GM18909 (cell line): ENCODE results near the gene IQSEC2.

Source experiments
- ATAC-seq: cut with Tn5 transposase; IDR thresholded peaks from one replicate; pipeline ENCODE4 v1.9.1; 2021; ENCODE audit warnings: mild to moderate bottlenecking; ENCODE audit not compliant: unreplicated experiment, poor library complexity

The IQSEC2 gene

DNA sequence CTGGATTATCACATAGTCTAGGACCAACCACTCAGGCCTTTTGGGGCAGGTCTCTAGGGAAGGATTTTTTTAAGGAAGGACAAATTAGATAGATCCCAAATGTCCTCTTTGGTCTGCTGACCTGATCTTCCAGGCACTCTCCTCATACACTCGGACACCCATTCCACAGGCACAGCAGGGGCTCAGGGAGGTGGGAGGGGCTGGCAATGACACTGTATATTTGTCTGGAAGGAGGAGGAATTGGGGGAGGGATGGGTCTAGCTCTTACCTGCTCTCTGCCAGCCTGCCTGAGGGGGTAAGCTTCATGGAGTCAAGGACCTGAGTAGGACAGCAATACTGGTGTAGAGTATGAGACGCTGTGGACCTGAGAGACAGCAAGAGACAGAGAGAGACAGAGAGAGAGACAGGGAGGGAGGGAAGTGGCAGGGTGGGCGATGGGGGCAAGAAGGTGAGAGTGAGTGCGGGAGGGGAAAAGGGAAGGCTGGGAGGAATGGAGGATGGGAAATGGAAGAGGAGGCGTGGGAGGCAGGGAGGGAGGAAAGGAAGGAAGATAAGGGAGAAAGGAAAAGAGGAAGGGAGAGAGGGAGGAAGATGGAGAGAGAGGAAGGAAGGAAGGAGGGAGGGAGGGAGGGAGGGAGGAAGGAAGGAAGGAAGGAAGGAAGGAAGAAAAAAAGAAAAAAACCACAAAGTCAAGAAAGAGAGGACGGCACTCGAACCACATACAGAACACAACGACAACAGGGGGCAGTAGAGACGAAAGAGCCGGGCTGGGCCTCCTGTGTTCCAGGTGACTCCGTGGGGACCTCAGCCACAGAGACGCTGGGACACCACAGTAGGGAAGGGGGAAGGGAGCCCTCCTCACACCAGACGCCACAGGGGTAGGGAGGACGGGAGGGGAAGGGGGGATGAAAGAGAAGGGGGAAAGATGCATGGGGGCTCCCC is 1.8 kb downstream of the IQSEC2 start:
- ATAC-seq: no peak

DNA sequence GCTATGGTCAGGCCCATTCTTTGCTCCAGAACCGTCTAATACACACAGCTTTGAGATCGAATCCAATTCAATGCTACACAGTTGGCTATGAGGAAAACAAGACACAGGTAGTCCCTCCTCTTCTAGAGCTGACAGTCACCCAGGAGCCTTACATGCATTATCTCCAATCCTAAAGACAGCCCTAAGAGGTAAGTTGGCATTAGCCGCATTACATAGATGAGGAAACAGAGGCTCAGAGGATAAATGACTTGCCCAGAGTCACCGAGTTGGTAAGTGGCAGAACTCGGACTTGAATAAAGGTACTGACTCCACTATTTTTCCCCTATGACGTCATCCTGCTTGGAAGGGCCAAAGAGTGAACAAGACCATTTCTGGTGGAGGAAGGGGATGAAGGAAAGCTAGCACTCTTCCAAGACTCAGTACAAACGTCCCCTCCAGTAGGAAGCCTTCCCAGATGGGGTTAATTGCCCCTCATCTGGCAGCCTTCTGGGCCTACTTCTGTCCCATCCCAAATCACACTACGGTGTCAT is 8.5 kb downstream of the IQSEC2 start:
- no peak for ATAC-seq

DNA sequence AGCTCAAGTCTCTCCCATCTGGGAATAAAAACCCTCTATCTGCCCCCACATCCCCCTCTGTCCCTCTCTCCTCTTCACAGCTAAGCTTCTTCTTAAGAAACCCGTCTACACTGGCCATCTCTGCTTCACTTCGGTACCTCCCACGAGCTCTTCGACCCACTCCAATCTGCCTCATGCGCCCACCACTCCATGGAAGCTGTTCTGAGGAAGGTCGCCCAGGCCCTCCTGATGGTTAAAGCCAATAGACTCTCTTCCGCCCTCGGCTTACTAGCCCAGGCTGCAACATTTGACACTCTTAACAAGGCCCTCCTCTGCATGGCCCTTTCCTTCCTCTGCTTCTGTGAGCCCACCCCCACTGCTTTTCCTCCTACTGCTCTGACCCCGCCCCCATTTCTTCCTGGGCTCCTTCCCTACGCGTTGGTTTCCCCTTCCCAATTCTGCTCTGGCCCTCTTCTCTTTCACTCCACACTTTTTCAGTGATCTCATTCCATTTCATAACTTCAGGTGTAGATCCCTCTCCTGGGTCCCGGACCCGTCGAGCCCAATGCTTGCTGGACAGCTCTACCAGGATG is 11.8 kb downstream of the IQSEC2 start:
- no peak for ATAC-seq

DNA sequence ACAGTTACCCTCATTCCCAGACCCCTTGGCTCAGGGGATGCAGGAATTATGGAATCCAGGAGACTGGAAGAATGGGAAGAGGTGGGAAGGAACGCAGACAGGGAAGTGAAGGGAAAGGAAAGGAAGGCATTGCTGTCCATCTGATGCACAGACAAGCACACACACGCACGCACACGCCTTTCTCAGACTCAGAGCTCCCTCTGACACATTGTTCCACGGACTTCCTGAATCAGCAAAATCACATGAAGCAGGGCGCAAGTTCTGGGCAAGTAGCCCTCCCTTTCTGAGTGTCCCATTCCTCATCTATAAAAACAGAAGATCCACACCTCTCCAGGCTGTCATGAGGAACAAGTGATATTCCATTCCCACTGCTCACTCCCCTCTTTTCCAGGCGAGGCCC is 13.2 kb downstream of the IQSEC2 start:
- ATAC-seq: no peak

DNA sequence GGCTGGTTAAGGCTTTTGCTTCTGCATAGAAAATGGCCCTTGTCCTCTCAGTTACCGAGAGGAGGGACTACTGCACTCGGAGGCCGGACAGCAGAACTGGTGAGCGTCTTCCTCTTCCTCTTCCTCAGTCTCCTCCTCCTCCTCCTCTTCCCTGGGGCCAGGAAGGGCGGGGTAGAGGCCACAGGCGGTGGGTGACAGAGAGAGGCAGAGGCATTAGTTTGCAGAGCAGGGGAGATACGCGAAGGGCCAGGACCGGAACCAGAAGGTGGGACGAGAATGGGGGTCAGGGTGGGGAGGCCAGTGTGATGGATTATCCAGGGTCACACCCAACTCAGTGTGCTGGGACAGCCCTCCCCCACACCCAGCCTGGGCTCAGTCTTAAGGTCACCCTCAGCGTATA is 14.5 kb downstream of the IQSEC2 start:
- ATAC-seq: no peak

DNA sequence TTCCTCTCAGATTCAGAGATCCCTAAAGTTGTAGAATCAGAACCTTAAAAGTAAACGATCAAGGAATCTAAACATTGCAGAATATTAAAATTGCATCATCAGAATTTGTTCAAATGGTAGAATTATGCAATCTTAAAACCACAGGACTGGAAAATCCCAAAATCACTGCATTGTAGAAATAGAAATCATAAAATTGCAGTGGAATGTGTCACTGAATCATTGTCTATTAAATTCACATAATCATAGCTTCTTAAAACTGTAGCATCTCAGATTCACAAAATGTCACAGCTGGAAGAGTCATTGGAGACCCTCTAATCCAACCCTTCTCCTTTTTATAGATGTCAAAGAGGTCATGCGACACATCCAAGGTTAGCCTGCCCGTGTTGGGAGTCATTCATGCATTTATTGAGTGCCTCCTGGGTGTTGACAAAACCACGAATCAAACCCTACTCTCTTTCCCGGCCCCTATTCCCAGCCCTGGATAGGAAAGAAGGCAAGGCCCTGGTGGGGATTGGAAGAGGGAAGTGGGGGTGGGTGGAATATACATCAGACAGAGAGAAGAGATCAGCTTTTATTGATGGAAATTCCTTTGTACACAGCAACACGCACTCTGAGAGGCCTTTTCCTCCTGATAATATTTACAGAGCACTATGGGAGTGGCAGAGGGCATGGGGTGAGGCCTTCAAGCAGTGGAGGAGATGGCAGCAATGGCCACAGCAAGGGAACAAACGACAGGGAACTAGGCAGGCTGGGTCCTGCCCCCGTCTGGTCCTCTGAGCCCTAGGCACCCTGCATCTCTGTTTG is 15.4 kb downstream of the IQSEC2 start:
- no peak for ATAC-seq

DNA sequence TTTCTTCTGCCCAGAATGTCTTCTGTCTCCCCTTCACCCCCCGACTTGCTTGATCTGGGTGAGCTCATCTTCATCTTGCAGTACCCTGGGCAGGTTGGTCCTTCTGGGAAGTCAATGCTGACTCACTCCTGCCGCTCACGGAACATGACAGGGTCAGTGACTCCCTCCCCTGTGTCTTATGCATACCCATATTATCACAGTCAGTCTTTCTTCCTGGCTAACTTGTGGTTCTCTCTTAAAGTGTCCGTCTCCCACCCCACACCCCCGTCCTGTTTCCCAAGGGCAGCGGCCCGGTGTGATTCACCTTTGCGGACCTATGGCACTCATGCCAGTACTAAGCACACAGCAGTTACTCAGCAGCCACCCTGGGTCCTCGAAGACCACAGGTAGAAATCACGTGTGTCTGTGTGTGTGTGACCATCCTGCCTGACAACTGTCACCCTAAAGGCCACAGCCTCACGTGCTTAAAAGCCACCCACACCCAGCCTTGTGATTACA is 17.7 kb downstream of the IQSEC2 start:
- no peak for ATAC-seq

DNA sequence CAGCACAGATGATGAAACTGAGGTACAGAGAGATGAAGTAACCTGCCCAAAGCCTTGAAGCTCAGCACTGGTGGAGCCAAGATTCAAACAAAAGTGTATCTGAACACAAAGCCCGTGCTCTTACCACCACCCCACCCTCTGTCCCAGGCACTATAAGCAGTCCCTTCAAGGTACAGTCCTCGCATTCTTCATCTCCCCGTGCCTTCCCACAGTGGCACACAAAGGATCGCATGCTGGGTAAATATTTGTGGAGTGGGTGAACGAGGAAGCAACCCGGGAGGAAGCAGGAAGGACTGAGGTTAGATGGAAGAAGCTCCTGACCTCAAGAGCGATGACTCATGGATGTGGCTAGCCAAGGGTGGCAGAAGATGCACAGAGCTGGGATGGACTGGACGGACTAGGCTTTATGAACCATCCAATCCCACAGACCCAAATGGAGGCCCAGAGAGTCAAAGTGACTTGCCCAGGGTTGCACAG is 18.4 kb downstream of the IQSEC2 start:
- no peak for ATAC-seq

DNA sequence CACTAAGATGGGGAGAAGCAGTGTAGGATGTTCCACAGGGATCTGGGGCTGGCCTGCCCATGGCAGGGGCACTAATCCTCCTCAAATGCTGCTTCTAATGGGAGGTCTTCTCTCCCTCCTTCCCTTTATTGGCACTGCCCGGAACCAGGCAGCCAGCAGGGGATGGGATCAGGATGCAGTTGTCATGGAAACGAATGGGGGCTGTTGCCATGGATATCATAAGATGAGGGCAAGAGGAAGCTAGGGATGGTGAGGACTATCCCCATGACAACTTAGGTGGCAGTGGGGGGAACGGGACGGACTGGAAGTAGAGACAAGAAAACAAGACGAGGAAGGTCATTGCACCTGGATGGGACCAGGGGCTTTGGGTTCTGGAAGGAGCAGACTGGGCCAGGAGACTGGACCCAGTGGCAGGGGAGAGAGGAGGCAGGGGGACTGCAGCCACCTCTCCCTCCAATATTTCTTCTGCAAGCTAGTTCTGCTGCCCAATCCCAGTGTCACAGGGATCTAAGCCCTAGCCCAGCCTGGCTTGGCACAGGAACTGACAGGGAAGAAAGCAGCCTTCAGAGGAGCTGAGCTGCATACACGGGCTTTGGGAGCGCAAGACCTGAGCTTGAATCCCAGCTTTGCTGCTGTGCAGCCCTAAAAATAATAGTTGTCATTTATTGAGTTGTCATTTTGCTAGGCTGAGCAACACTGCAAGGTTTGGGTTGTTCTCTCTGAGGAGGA is 19.0 kb downstream of the IQSEC2 start:
- no peak for ATAC-seq

DNA sequence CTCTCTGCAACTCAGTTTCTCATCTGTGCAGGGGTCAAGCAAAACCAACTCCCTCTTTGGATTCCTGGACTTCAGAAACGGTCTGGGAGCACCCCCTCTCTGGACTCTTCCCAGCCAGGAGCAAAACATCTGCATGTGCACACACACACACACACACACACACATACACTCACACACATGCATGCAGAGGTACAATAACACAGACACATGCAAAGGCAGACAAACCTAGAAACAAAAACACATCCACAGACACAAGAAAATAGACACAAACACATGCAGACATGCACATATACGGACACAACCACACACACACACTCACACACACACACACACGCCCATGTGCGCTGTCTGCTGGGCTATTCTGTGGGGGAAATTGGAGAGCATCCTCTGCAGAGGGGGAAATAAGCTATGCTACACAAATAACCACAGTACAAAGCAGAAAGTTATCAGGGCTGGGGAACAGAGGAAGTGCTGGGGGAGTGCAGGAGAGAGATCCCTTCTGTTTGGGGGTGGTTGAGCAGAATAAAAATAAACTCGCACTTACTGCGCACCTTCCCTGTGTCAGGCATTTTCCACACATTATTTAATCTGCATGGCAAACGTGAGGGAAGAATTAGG is 19.9 kb downstream of the IQSEC2 start:
- no peak for ATAC-seq

DNA sequence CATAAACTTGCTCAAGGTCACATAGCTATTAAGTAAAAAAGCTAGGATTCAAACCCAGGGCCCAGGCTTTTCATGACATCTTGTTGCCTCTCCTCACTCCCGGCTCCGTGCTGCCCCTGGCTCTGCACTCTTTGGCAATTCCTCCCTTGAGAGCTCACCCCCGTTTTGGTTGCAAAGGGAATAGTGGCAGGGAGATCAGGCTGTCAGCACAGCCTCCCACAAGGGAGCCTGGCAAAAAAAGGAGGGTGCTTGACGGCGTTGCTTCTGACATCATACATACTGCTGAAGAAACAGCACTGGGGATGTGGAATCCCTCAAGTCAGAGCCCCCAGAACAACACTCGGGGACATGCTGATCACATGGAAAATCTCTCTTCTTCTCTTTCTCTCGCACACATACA is 20.5 kb downstream of the IQSEC2 start:
- no peak for ATAC-seq

DNA sequence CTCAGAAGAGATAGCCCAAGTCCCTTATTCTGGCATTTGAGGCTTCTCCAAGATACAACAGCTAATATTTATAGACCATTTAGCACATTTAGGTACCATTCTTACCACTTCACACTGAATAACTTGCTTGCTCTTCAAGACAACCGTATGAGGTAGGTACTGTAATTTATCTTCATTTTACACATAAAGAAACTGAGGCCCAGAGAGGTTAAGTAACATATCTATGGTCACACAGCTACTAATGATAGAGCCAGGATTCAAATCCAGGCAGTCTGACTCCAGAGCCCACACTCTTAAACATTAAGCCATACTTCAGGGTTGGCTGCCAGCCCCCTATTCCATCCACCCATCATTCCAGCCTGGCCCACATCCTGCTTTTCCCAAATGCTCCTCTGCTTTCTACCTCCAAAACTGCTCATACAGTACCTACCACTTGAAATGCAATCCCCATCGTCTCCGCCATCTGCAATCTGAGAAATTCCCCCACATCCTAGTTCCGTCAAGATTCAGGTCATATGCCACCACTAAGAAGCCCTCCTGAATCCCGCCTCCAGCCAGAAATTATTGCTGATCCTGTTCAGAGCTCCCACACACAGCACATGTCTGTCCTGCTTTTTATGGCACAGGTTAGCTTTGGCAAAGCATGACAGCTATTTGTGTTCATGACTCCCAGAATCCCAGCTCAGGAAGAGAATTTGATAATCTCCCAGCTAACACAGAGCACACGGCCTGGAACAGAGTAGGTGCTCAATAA is 23.5 kb downstream of the IQSEC2 start:
- ATAC-seq: no peak

DNA sequence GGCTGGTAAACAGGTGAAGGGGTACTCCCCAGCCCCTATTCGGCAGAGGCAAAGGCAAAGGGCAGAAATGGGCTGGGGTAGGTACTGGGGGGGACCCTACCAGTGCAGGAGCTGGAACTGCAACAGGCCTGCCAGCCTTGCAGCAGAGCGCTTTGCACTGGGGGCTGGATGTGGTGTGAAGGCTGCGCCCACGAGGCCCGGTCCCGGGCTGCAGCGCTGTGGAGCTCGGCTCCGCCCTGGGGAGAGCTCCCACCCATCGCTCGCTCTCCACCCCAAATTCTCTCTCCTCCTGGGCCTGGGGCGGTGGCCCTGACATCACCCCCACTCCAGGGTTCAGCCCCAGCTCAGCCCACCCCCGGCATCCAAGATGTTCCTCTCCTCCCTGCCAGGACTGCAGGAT is 24.2 kb downstream of the IQSEC2 start:
- no peak for ATAC-seq

DNA sequence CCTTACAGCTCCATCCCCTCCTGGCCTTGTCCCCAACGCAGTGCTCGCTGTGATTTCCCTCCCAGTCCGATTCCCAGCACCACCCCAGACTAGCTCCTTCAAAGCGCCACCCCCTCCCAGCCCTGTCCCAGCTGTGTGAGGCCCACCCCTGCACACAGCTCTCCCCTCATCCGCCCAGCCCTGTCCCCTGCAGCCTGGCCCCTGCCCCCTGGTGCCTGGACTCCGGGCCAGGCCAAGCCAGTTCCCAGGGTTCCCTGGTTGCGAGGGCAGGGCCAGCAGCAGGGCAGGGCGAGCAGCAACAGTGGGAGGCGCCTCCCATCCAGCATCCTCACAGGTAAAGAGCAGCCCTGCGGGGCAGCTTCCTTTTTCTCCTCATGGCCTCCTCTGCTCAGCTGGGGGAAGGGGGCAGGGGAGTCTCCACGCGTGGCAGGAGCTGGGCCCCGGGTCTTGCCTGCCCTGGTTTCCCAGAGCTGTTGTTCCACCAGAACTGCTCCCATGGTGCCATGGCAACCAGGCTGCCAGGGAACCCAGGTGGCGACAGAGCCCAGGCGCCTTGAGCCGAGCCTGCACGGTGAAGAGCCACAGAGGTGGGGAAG is 24.8 kb downstream of the IQSEC2 start:
- no peak for ATAC-seq

DNA sequence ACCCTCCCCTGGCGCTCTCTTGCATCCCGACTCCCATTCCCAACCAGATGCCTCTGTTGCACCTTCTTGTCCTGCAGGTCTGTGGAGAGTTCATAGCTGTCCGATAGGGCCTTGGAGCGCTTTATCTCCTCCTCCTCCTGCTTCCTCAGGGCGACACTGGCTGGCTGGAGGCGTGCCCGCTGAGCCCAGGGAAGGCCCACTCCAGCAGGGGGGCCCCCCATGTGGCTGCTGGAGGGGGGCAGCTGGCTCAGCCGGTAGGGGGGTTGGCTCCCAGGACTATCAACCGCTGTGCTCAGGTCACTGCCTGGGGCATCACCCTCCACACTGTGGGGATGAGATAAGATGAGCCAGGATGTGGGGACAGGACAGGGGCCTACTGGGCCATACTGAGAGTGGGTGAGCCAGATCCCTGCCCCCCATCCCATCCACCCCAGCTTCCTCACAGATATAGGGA is 25.6 kb downstream of the IQSEC2 start:
- no peak for ATAC-seq

DNA sequence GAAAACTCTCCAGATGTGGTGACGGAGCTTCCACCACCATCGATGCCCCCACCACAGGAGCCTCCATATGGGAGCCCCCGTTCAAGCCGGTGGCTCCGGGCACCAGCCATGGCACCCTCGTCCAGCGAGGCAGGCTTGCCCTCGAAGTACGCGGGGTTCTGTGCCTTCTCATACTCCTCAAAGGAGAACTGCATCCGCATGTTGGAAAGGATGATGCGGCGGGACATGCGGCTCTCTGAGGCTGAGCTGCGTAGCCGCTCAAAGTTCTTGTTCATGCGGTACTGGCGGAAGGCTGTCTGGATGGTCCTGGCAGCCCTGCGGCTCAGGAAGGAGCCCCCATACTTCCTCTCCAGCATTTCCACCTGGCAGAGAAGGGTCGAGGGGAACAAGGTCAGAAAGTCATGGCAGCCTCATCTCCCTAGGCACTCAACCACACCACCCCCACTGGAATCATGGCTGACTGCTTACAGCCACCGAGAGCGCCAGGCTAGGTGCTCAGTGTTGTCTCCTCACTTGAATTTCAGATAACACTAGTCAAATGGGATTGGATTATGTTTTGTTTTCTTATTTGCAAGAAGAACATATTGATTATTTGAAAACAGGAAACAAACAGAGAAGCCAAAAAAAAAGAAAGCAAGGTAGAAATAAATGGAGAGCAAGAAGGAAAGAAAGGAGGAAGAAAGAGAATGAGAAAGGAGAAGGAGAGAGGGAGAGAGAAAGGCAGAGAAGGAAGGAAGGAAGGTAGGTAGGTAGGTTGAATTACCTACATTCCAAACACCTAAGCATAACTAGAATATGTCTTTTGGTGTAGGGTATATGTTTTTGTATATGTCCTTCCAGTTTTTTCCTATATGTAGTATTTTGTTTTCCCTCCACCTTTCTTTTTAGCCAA is 26.6 kb downstream of the IQSEC2 start:
- no peak for ATAC-seq

DNA sequence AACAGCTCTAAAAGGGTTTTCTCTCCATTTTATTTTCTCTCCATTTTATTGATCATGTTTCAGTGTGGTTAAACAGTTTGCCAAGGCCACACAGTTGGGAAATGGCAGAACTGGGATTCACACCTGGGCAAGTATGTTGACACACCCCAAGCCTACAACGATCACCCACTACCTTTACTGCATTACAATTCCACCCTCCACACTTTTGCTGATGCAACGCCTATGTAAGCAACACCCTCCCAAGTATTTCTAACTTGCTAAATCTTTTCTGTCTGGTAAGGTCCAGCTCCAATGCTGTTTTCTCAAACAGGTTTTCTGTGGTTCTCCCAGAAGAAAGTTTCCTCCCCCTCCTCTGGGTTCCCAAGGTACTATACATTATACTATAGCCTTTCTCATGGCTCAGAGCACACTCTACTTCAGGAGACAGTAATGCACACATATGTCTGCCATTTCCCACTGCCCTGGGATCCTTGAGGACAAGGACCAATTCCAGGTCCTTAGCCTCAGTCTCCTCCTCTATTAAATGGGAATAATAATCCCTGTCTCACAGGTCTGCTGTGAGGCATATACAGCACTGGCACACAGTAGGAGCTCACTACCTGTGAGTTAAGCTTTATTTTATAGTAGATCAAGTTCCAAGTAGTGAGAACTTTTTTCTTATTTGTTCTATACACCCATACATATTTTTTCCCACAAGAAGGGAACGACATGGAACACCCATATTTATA is 27.9 kb downstream of the IQSEC2 start:
- ATAC-seq: no peak
